DND-41 (cell line): ENCODE results near the gene JARID2.

ENCODE experiments used
- ATAC-seq: fragments of 200-7000 bp; cut with Tn5 transposase; 3 replicates; pipeline ENCODE4 v1.9.1; 2021; ENCODE audit warnings: low read depth; ENCODE audit not compliant: insufficient read depth
- DNase-seq: peaks from one replicate; pipeline ENCODE4 v3.0.0-alpha.2; 2020
- H2AFZ ChIP-seq: 2 replicates; pipeline ENCODE4 v1.6.0; 2012; ENCODE audit warnings: low read depth, low read length
- H3K27ac ChIP-seq: 2 replicates; pipeline ENCODE4 v1.5.1; 2012; ENCODE audit warnings: low read length, inconsistent platforms
- H3K27me3 ChIP-seq: fragments of 200-600 bp; sonication (generic); 2 replicates; pipeline ENCODE4 v1.6.0; 2012; ENCODE audit warnings: low read length, mild to moderate bottlenecking, inconsistent platforms; ENCODE audit not compliant: insufficient read depth, poor library complexity
- H3K36me3 ChIP-seq: 2 replicates; pipeline ENCODE4 v1.5.1; 2012; ENCODE audit warnings: low read length, inconsistent platforms; ENCODE audit not compliant: insufficient read depth
- H3K4me1 ChIP-seq: 2 replicates; pipeline ENCODE4 v1.5.1; 2012; ENCODE audit warnings: mild to moderate bottlenecking, low read length; ENCODE audit not compliant: insufficient read depth
- H3K4me2 ChIP-seq: 2 replicates; pipeline ENCODE4 v1.6.0; 2012; ENCODE audit warnings: mild to moderate bottlenecking, moderate library complexity, low read length, inconsistent platforms; ENCODE audit not compliant: insufficient read depth
- H3K4me3 ChIP-seq, 2 experiments: fragments of 200-600 bp in 1 of 2; shearing (Covaris generic) in 1 of 2; 2 replicates each; pipeline ENCODE4 v1.5.1; 2012 to 2016; ENCODE audit warnings: inconsistent platforms in 2 of 2, low read length in 2 of 2, mild to moderate bottlenecking in 2 of 2, low read depth in 1 of 2, moderate library complexity in 1 of 2
- H3K79me2 ChIP-seq: 2 replicates; pipeline ENCODE4 v1.6.0; 2012; ENCODE audit warnings: low read length, inconsistent platforms; ENCODE audit not compliant: insufficient read depth
- H3K9ac ChIP-seq: 2 replicates; pipeline ENCODE4 v1.6.0; 2012; ENCODE audit warnings: low read depth, mild to moderate bottlenecking, inconsistent platforms, low read length, moderate library complexity
- H3K9me3 ChIP-seq: 2 replicates; pipeline ENCODE4 v1.5.1; 2012; ENCODE audit warnings: low read length, moderate library complexity, mild to moderate bottlenecking, inconsistent platforms; ENCODE audit not compliant: insufficient read depth, severe bottlenecking
- H4K20me1 ChIP-seq: 2 replicates; pipeline ENCODE4 v1.6.0; 2012; ENCODE audit warnings: low read length; ENCODE audit not compliant: insufficient read depth
- CTCF ChIP-seq: IDR thresholded peaks from 2 replicates; pipeline ENCODE4 v1.5.1; 2012; ENCODE audit warnings: borderline replicate concordance, low read length, moderate library complexity, mild to moderate bottlenecking; ENCODE audit not compliant: poor library complexity, severe bottlenecking; ENCODE audit errors: extremely low read depth
- EZH2 ChIP-seq: IDR thresholded peaks from 3 replicates; pipeline ENCODE4 v1.6.1; 2012; ENCODE audit warnings: borderline replicate concordance, low read depth, mild to moderate bottlenecking, moderate library complexity, low read length, inconsistent platforms; ENCODE audit not compliant: severe bottlenecking

JARID2 gene

GRCh38 chr6:15329197-15329671, 83.4 kb downstream of the JARID2 start:
- H3K27ac ChIP-seq, result no peak overlapping the region

GRCh38 chr6:15330174-15330944, 84.5 kb downstream of the JARID2 start:
- H3K36me3 ChIP-seq, result no peaks in the 10 kb centered on the region
- H3K9ac ChIP-seq, result no peak overlapping the region
- H4K20me1 ChIP-seq, result peaks cover 59% of the 10 kb centered on the region
- no peak overlapping the region for H3K27ac ChIP-seq
- 0 out of 3 replicates have a peak, but pooled peaks have one; percentile 50 for ATAC-seq
- no peak overlapping the region for H3K4me2 ChIP-seq
- no peak for DNase-seq
- H3K4me1 ChIP-seq, result 0 out of 2 replicates have a peak, but pooled peaks cover 4% of the 10 kb centered on the region
- peaks cover 83% of the 10 kb centered on the region for H3K79me2 ChIP-seq
- H2AFZ ChIP-seq, result no peak overlapping the region
- no peaks in the 10 kb centered on the region for H3K9me3 ChIP-seq
- TF ChIP-seq CTCF, result no peak
- no peak for TF ChIP-seq EZH2
- no peak overlapping the region for H3K4me3 ChIP-seq
- no peaks in the 10 kb centered on the region for H3K27me3 ChIP-seq

More at GRCh38 chr6:15329197-15329671, 83.4 kb downstream of the JARID2 start:
- H3K4me3 ChIP-seq, result no peak overlapping the region
- H3K27me3 ChIP-seq, result no peaks in the 10 kb centered on the region
- TF ChIP-seq CTCF (no peak), EZH2 (no peak)
- peaks cover 52% of the 10 kb centered on the region for H4K20me1 ChIP-seq
- H3K9ac ChIP-seq, result no peak overlapping the region
- peaks cover 82% of the 10 kb centered on the region for H3K79me2 ChIP-seq
- no peak; the same call in 2 of the 3 replicates for ATAC-seq
- no peak overlapping the region for H3K4me2 ChIP-seq
- no peak overlapping the region for H2AFZ ChIP-seq
- H3K36me3 ChIP-seq, result no peaks in the 10 kb centered on the region
- no peaks in the 10 kb centered on the region for H3K9me3 ChIP-seq
- 0 out of 2 replicates have a peak, but pooled peaks cover 4% of the 10 kb centered on the region for H3K4me1 ChIP-seq
- no peak for DNase-seq

DNA sequence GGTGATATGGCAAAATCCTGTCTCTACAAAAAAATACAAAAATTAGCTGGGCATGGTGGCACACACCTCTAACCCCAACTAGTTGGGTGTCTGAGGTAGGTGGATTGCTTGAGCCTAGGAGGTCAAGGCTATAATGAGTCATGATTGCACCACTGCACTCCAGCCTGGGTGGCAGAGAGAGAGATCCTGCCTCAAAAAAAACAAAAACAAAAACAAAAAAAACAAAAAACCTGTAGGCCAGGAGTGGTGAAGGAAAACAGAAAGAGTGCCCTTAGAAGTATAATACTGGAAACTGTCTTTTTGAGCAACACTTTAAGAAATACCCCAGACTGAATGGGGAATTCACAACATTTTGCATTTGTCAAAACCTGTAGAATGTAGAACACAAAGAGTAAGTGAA, 85.3 kb downstream of the JARID2 start:
- no peak for TF ChIP-seq EZH2
- no peak for TF ChIP-seq CTCF
- no peak for DNase-seq
- no peak overlapping the region for H3K9ac ChIP-seq
- peaks cover 62% of the 10 kb centered on the region for H4K20me1 ChIP-seq
- no peak for ATAC-seq
- 0 out of 2 replicates have a peak, but pooled peaks cover 4% of the 10 kb centered on the region for H3K4me1 ChIP-seq
- no peaks in the 10 kb centered on the region for H3K9me3 ChIP-seq
- no peaks in the 10 kb centered on the region for H3K27me3 ChIP-seq
- H3K27ac ChIP-seq, result no peak overlapping the region
- H3K36me3 ChIP-seq, result no peaks in the 10 kb centered on the region
- H3K4me2 ChIP-seq, result no peak overlapping the region
- H3K79me2 ChIP-seq, result peaks cover 84% of the 10 kb centered on the region
- H3K4me3 ChIP-seq, result no peak overlapping the region
- no peak overlapping the region for H2AFZ ChIP-seq
